HEK293 (cell line): ENCODE results near the gene PHACTR1.

ENCODE experiments used
- CTCF ChIA-PET: fragments of 350-600 bp; formaldehyde crosslinking; extraction: SDS; loops from one replicate; lab custom pipeline; 2021; ENCODE audit warnings: antibody characterized with exemption; lab: Yijun Ruan, JAX
- POLR2A ChIA-PET: fragments of 300-600 bp; formaldehyde crosslinking; extraction: SDS; loops from one replicate; lab custom pipeline; 2020; ENCODE audit warnings: antibody characterized with exemption, inconsistent platforms; lab: Yijun Ruan, JAX
- H3K27ac ChIP-seq: fragments of 200-500 bp; sonication (Bioruptor generic); 2 replicates; pipeline ENCODE4 v1.5.1; 2014; ENCODE audit warnings: low read depth, low read length, control low read depth, inconsistent platforms; ENCODE audit errors: extremely low read depth
- H3K36me3 ChIP-seq, 2 experiments: fragments of 200-500 bp in 1 of 2; sonication (Bioruptor generic) in 1 of 2; 1 replicate in 1 of 2; 2 replicates in 1 of 2; pipeline ENCODE4 v1.5.1; 2014 to 2017; ENCODE audit warnings: inconsistent platforms in 2 of 2, low read length in 2 of 2; ENCODE audit not compliant: control insufficient read depth in 2 of 2, insufficient read depth in 1 of 2
- H3K4me1 ChIP-seq: fragments of 200-500 bp; sonication (Bioruptor generic); 2 replicates; pipeline ENCODE4 v1.5.1; 2014; ENCODE audit warnings: mild to moderate bottlenecking, low read length, inconsistent platforms; ENCODE audit not compliant: control insufficient read depth, insufficient read depth
- H3K4me3 ChIP-seq: 2 replicates; pipeline ENCODE4 v1.5.1; 2011; ENCODE audit warnings: low read depth, mild to moderate bottlenecking, control low read depth, low read length, moderate library complexity
- H3K9me3 ChIP-seq: fragments of 200-500 bp; sonication (Bioruptor generic); 2 replicates; pipeline ENCODE4 v1.5.1; 2014; ENCODE audit warnings: low read depth, low read length, inconsistent platforms; ENCODE audit not compliant: control insufficient read depth, insufficient read depth
- EGR2 ChIP-seq: fragments of 450-650 bp; formaldehyde crosslinking; IDR thresholded peaks from 2 replicates; pipeline ENCODE4 v1.5.1; 2016; ENCODE audit warnings: low read depth, missing biosample characterization, missing genetic modification characterization
- HOXC10 ChIP-seq: sonication (generic); formaldehyde crosslinking; IDR thresholded peaks from 2 replicates; pipeline ENCODE4 v1.8.1; 2023; ENCODE audit warnings: mild to moderate bottlenecking, missing genetic modification reagents
- SCRT1 ChIP-seq: fragments of 450-650 bp; formaldehyde crosslinking; IDR thresholded peaks from 2 replicates; pipeline ENCODE4 v1.5.1; 2016; ENCODE audit warnings: missing biosample characterization, missing genetic modification characterization, borderline replicate concordance
- ZBTB20 ChIP-seq: fragments of 450-650 bp; formaldehyde crosslinking; IDR thresholded peaks from 2 replicates; pipeline ENCODE4 v1.5.1; 2016; ENCODE audit warnings: missing biosample characterization, missing genetic modification characterization
- ZFHX2 ChIP-seq: fragments of 450-650 bp; formaldehyde crosslinking; conservative IDR thresholded peaks from 2 replicates; pipeline ENCODE4 v1.5.1; 2016; ENCODE audit warnings: missing biosample characterization, missing genetic modification characterization
- ZNF18 ChIP-seq: fragments of 450-650 bp; formaldehyde crosslinking; IDR thresholded peaks from 2 replicates; pipeline ENCODE4 v1.5.1; 2016; ENCODE audit warnings: missing biosample characterization, missing genetic modification characterization
- ZNF23 ChIP-seq: fragments of 450-650 bp; formaldehyde crosslinking; IDR thresholded peaks from 2 replicates; pipeline ENCODE4 v1.5.1; 2016; ENCODE audit warnings: missing biosample characterization, missing genetic modification characterization, borderline replicate concordance
- ZNF341 ChIP-seq: fragments of 450-650 bp; formaldehyde crosslinking; IDR thresholded peaks from 2 replicates; pipeline ENCODE4; 2016; ENCODE audit warnings: low read depth, missing biosample characterization, missing genetic modification characterization
- ZNF362 ChIP-seq: fragments of 450-650 bp; formaldehyde crosslinking; IDR thresholded peaks from 2 replicates; pipeline ENCODE4 v1.5.1; 2016; ENCODE audit warnings: missing biosample characterization, missing genetic modification characterization
- ZNF423 ChIP-seq: fragments of 450-650 bp; formaldehyde crosslinking; IDR thresholded peaks from 2 replicates; pipeline ENCODE4 v1.5.1; 2016; ENCODE audit warnings: missing biosample characterization, missing genetic modification characterization
- ZNF555 ChIP-seq: fragments of 450-650 bp; formaldehyde crosslinking; conservative IDR thresholded peaks from 2 replicates; pipeline ENCODE4 v1.5.1; 2017; ENCODE audit warnings: missing biosample characterization, mild to moderate bottlenecking, missing genetic modification characterization, inconsistent platforms
- ZNF777 ChIP-seq: fragments of 450-650 bp; formaldehyde crosslinking; IDR thresholded peaks from 2 replicates; pipeline ENCODE4 v1.5.1; 2017; ENCODE audit warnings: missing biosample characterization, missing genetic modification characterization, borderline replicate concordance
- TF ChIP-seq, protein P1 (sequence below): fragments of 450-650 bp; formaldehyde crosslinking; IDR thresholded peaks from 2 replicates; pipeline ENCODE4 v1.5.1; 2017; ENCODE audit warnings: missing biosample characterization, missing genetic modification characterization
- TF ChIP-seq, protein P2 (sequence below): fragments of 450-650 bp; formaldehyde crosslinking; IDR thresholded peaks from 2 replicates; pipeline ENCODE4 v1.5.1; 2017; ENCODE audit warnings: missing biosample characterization, missing genetic modification characterization
- TF ChIP-seq, protein P3 (sequence below): fragments of 450-650 bp; formaldehyde crosslinking; IDR thresholded peaks from 2 replicates; pipeline ENCODE4 v1.5.1; 2016; ENCODE audit warnings: missing biosample characterization, missing genetic modification characterization

Gene PHACTR1

GRCh38 chr6:12886961-12887775, 170.6 kb downstream of the PHACTR1 start:
- TF ChIP-seq ZNF362 (tag by site-specific recombination) (no peak), ZNF423 (tag by site-specific recombination) (no peak), SCRT1 (tag by site-specific recombination) (no peak), ZNF777 (tag by site-specific recombination) (no peak), ZFHX2 (tag by site-specific recombination) (peak; percentile 43; the same call in 1 of the 2 replicates), ZNF555 (tag by site-specific recombination) (no peak), HOXC10 (CRISPR knock-in tag) (no peak), ZNF23 (tag by site-specific recombination) (no peak), ZNF341 (tag by site-specific recombination) (peak; percentile 31; the same call in 1 of the 2 replicates), ZNF18 (tag by site-specific recombination) (no peak), ZBTB20 (tag by site-specific recombination) (no peak), EGR2 (peak; percentile 52)
- TF ChIP-seq, protein P1, sequence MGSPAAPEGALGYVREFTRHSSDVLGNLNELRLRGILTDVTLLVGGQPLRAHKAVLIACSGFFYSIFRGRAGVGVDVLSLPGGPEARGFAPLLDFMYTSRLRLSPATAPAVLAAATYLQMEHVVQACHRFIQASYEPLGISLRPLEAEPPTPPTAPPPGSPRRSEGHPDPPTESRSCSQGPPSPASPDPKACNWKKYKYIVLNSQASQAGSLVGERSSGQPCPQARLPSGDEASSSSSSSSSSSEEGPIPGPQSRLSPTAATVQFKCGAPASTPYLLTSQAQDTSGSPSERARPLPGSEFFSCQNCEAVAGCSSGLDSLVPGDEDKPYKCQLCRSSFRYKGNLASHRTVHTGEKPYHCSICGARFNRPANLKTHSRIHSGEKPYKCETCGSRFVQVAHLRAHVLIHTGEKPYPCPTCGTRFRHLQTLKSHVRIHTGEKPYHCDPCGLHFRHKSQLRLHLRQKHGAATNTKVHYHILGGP (tag by site-specific recombination), result no peak
- TF ChIP-seq, protein P2, sequence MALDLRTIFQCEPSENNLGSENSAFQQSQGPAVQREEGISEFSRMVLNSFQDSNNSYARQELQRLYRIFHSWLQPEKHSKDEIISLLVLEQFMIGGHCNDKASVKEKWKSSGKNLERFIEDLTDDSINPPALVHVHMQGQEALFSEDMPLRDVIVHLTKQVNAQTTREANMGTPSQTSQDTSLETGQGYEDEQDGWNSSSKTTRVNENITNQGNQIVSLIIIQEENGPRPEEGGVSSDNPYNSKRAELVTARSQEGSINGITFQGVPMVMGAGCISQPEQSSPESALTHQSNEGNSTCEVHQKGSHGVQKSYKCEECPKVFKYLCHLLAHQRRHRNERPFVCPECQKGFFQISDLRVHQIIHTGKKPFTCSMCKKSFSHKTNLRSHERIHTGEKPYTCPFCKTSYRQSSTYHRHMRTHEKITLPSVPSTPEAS (tag by site-specific recombination), result no peak
- TF ChIP-seq, protein P3, sequence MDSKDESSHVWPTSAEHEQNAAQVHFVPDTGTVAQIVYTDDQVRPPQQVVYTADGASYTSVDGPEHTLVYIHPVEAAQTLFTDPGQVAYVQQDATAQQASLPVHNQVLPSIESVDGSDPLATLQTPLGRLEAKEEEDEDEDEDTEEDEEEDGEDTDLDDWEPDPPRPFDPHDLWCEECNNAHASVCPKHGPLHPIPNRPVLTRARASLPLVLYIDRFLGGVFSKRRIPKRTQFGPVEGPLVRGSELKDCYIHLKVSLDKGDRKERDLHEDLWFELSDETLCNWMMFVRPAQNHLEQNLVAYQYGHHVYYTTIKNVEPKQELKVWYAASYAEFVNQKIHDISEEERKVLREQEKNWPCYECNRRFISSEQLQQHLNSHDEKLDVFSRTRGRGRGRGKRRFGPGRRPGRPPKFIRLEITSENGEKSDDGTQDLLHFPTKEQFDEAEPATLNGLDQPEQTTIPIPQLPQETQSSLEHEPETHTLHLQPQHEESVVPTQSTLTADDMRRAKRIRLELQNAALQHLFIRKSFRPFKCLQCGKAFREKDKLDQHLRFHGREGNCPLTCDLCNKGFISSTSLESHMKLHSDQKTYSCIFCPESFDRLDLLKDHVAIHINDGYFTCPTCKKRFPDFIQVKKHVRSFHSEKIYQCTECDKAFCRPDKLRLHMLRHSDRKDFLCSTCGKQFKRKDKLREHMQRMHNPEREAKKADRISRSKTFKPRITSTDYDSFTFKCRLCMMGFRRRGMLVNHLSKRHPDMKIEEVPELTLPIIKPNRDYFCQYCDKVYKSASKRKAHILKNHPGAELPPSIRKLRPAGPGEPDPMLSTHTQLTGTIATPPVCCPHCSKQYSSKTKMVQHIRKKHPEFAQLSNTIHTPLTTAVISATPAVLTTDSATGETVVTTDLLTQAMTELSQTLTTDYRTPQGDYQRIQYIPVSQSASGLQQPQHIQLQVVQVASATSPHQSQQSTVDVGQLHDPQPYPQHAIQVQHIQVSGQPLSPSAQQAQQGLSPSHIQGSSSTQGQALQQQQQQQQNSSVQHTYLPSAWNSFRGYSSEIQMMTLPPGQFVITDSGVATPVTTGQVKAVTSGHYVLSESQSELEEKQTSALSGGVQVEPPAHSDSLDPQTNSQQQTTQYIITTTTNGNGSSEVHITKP (tag by site-specific recombination), result 0 out of 2 replicates have a peak, but pooled peaks have one; percentile 36
- TF ChIP-seq, all 188 proteins: peak for 4
- Histone ChIP-seq H3K4me3 (no peak overlapping the region), H3K4me1 (0 out of 2 replicates have a peak, but pooled peaks cover 6% of the 10 kb centered on the region), H3K9me3 (no peaks in the 10 kb centered on the region), H3K36me3 (no peaks in the 10 kb centered on the region), H3K27ac (no peak overlapping the region)
- ChIA-PET POLR2A (no interaction called here), CTCF (interaction anchor here (0.6 to 0.9 kb wide), 5 partner anchors 252 to 1667 kb away, joined by 3 to 6 read pairs (median 3); no protein-coding TSS in a partner anchor)
